IMR-90 (cell line): Measurements from ENCODE around the gene ZNF200. TPM values are rescaled to one million over a fixed set of nuclear protein-coding genes. Genes with fewer than 3 reads are reported as not detected.
A peak's percentile ranks its signal among the peaks of the same experiment; 100 is the strongest.

Source experiments
- ATAC-seq: fragments of 200-7000 bp; cut with Tn5 transposase; 2 replicates; pipeline ENCODE4 v1.9.1; 2020; ENCODE audit warnings: low read depth, mild to moderate bottlenecking, moderate library complexity
- Bru-seq: library from RNA; stranded (reverse); fragments of 400-500 nt; gene quantifications from one replicate; lab custom pipeline; 2021; lab: Mats Ljungman, UMichigan
- BruChase-seq, 2 experiments: library from RNA; stranded (reverse); fragments of 400-500 nt; gene quantifications; one replicate each; lab custom pipeline; 2021; lab: Mats Ljungman, UMichigan
- BruUV-seq: library from RNA; stranded (reverse); fragments of 400-500 nt; replicated peaks from 2 replicates; lab custom pipeline; 2021; lab: Mats Ljungman, UMichigan
- CTCF ChIA-PET: fragments of 300-600 bp; formaldehyde crosslinking; extraction: SDS; loops from one replicate; lab custom pipeline; 2021; ENCODE audit warnings: antibody characterized with exemption; lab: Yijun Ruan, JAX
- POLR2A ChIA-PET: fragments of 300-600 bp; sonication (Branson Sonifier 250); formaldehyde crosslinking; loops from one replicate; lab custom pipeline; 2022; ENCODE audit warnings: antibody characterized with exemption; ENCODE audit not compliant: unreplicated experiment; lab: Charles Lee
- DNase-seq: peaks from one replicate; pipeline ENCODE4 v3.0.0; 2013
- H2AFZ ChIP-seq: replicated peaks from 2 replicates; pipeline ENCODE3; 2013; ENCODE audit warnings: low read length, mild to moderate bottlenecking; ENCODE audit not compliant: poor library complexity
- H2AK5ac ChIP-seq: 2 replicates; pipeline ENCODE4 v1.6.1; 2013; ENCODE audit warnings: low read depth, low read length, inconsistent platforms
- H2AK9ac ChIP-seq: replicated peaks from 2 replicates; pipeline ENCODE3; 2013; ENCODE audit warnings: mild to moderate bottlenecking, low read depth, low read length, moderate library complexity; ENCODE audit not compliant: poor library complexity
- H2BK120ac ChIP-seq: 2 replicates; pipeline ENCODE4 v1.6.1; 2013; ENCODE audit warnings: low read depth, low read length, inconsistent platforms
- H2BK15ac ChIP-seq: 3 replicates; pipeline ENCODE4 v1.6.1; 2013; ENCODE audit warnings: low read depth, low read length, inconsistent platforms
- H2BK20ac ChIP-seq: 2 replicates; pipeline ENCODE4 v1.6.1; 2013; ENCODE audit warnings: low read depth, mild to moderate bottlenecking, inconsistent platforms, low read length, moderate library complexity
- H2BK5ac ChIP-seq: 2 replicates; pipeline ENCODE4 v1.6.1; 2013; ENCODE audit warnings: mild to moderate bottlenecking, low read depth, low read length, inconsistent platforms; ENCODE audit not compliant: poor library complexity, severe bottlenecking
- H3K14ac ChIP-seq: replicated peaks from 2 replicates; pipeline ENCODE4 v1.6.1; 2013; ENCODE audit warnings: low read depth, low read length, inconsistent platforms
- H3K18ac ChIP-seq: 2 replicates; pipeline ENCODE4 v1.6.1; 2013; ENCODE audit warnings: low read depth, low read length, control low read depth
- H3K23ac ChIP-seq: 2 replicates; pipeline ENCODE4 v1.6.1; 2013; ENCODE audit warnings: low read depth, low read length, inconsistent platforms
- H3K27ac ChIP-seq: 2 replicates; pipeline ENCODE4 v1.5.1; 2013; ENCODE audit warnings: mild to moderate bottlenecking, control low read depth, low read length; ENCODE audit not compliant: insufficient read depth
- H3K27me3 ChIP-seq: 2 replicates; pipeline ENCODE4 v1.6.1; 2013; ENCODE audit warnings: low read length; ENCODE audit not compliant: control insufficient read depth, insufficient read depth
- H3K36me3 ChIP-seq: 2 replicates; pipeline ENCODE4 v1.6.1; 2013; ENCODE audit warnings: low read length, mixed read lengths; ENCODE audit not compliant: control insufficient read depth, insufficient read depth
- H3K4ac ChIP-seq: 2 replicates; pipeline ENCODE4 v1.6.1; 2013; ENCODE audit warnings: low read depth, low read length, inconsistent platforms
- H3K4me1 ChIP-seq: 2 replicates; pipeline ENCODE4 v1.6.1; 2013; ENCODE audit warnings: low read length, mixed read lengths; ENCODE audit not compliant: control insufficient read depth, insufficient read depth
- H3K4me2 ChIP-seq: 2 replicates; pipeline ENCODE4 v1.6.1; 2013; ENCODE audit warnings: low read depth, mild to moderate bottlenecking, control low read depth, low read length, moderate library complexity
- H3K4me3 ChIP-seq: 2 replicates; pipeline ENCODE4 v1.5.1; 2013; ENCODE audit warnings: low read depth, mild to moderate bottlenecking, control low read depth, low read length, moderate library complexity; ENCODE audit not compliant: insufficient read depth
- H3K56ac ChIP-seq: 2 replicates; pipeline ENCODE4 v1.6.1; 2013; ENCODE audit warnings: low read length, inconsistent platforms; ENCODE audit not compliant: insufficient read depth; ENCODE audit errors: extremely low read depth
- H3K79me1 ChIP-seq, 2 experiments: 2 replicates each; pipeline ENCODE4 v1.6.1; 2013; ENCODE audit warnings: low read length in 2 of 2, inconsistent platforms in 1 of 2, low read depth in 1 of 2
- H3K9ac ChIP-seq: 2 replicates; pipeline ENCODE4 v1.6.1; 2013; ENCODE audit warnings: low read depth, low read length, control low read depth
- H3K9me1 ChIP-seq: 2 replicates; pipeline ENCODE4 v1.6.1; 2013; ENCODE audit warnings: low read length, inconsistent platforms; ENCODE audit not compliant: insufficient read depth
- H3K9me3 ChIP-seq: 2 replicates; pipeline ENCODE4 v1.6.1; 2013; ENCODE audit warnings: low read length; ENCODE audit not compliant: control insufficient read depth, insufficient read depth
- H4K20me1 ChIP-seq: 2 replicates; pipeline ENCODE4 v1.6.1; 2013; ENCODE audit warnings: low read length, inconsistent platforms; ENCODE audit not compliant: insufficient read depth
- H4K5ac ChIP-seq: 2 replicates; pipeline ENCODE4 v1.6.1; 2013; ENCODE audit warnings: mild to moderate bottlenecking, low read depth, low read length, control low read depth
- H4K8ac ChIP-seq, 2 experiments: 2 replicates each; pipeline ENCODE4 v1.6.1; 2013; ENCODE audit warnings: low read depth in 2 of 2, low read length in 2 of 2, control low read depth in 1 of 2, inconsistent platforms in 1 of 2
- H4K91ac ChIP-seq: 2 replicates; pipeline ENCODE4 v1.6.1; 2013; ENCODE audit warnings: low read depth, low read length, inconsistent platforms; ENCODE audit not compliant: insufficient read depth
- BHLHE40 ChIP-seq: fragments of 150-350 bp; IDR thresholded peaks from 2 replicates; pipeline ENCODE4 v1.6.1; 2016; ENCODE audit warnings: mild to moderate bottlenecking, low read depth, low read length
- CHD1 ChIP-seq: IDR thresholded peaks from 2 replicates; pipeline ENCODE4 v1.6.1; 2012; ENCODE audit warnings: low read depth, low read length, improper control_type of control experiment
- CTCF ChIP-seq: conservative IDR thresholded peaks from 2 replicates; pipeline ENCODE4 v1.5.1; 2012; ENCODE audit warnings: mild to moderate bottlenecking, low read depth, low read length, improper control_type of control experiment
- FOS ChIP-seq: fragments of 150-350 bp; IDR thresholded peaks from 2 replicates; pipeline ENCODE4 v1.6.1; 2016; ENCODE audit warnings: low read depth, low read length
- MAFK ChIP-seq: IDR thresholded peaks from 2 replicates; pipeline ENCODE4 v1.6.1; 2012; ENCODE audit warnings: low read depth, low read length, improper control_type of control experiment
- MAZ ChIP-seq: IDR thresholded peaks from 2 replicates; pipeline ENCODE4 v1.6.1; 2012; ENCODE audit warnings: low read depth, mild to moderate bottlenecking, low read length, improper control_type of control experiment, moderate library complexity, borderline replicate concordance
- MXI1 ChIP-seq: IDR thresholded peaks from 2 replicates; pipeline ENCODE4 v1.6.1; 2012; ENCODE audit warnings: low read depth, mild to moderate bottlenecking, low read length, moderate library complexity, borderline replicate concordance
- POLR2A ChIP-seq: IDR thresholded peaks from 2 replicates; pipeline ENCODE4 v1.6.1; 2012; ENCODE audit warnings: mild to moderate bottlenecking, low read depth, low read length
- RCOR1 ChIP-seq: IDR thresholded peaks from 2 replicates; pipeline ENCODE4 v1.6.1; 2012; ENCODE audit warnings: mild to moderate bottlenecking, low read length, improper control_type of control experiment; ENCODE audit not compliant: insufficient replicate concordance
- WGBS, 2 experiments: methylation state at CpG; one replicate each; pipeline versions ENCODE4 v1.1.5 to v1.1.7; 2013; ENCODE audit warnings: missing lambda C conversion rate in 2 of 2; ENCODE audit not compliant: insufficient read length in 1 of 2; ENCODE audit errors: extremely low coverage in 2 of 2; 5-methylcytosine and 5-hydroxymethylcytosine counted together
- dilution Hi-C: fragments of 300-500 bp; cut with HindIII; formaldehyde crosslinking; loops from one replicate; pipeline ENCODE4 v1.14.3; 2018; ENCODE audit warnings: low sequenced_read_pairs; ENCODE audit not compliant: unreplicated experiment
- in situ Hi-C: fragments of 300-500 bp; cut with MboI; formaldehyde crosslinking; loops from 3 replicates; pipeline ENCODE4 v1.14.3; 2019; ENCODE audit warnings: low sequenced_read_pairs, inconsistent platforms, mixed read lengths
- intact Hi-C: fragments of 100-400 bp; cut with micrococcal nuclease; formaldehyde crosslinking; loops from 2 replicates; pipeline ENCODE4 v1.10.0; 2022
- long read RNA-seq: library from polyadenylated mRNA; unstranded; transcript quantifications from one replicate; pipeline ENCODE4 v2.0.0, GENCODE V29; 2021; ENCODE audit not compliant: unreplicated experiment
- polyA plus RNA-seq, 3 experiments: library from polyadenylated mRNA; depleted of rRNA; stranded (reverse); fragments of >200 nt; gene quantifications; 2 replicates each; pipeline ENCODE4 v1.2.3, GENCODE V29; 2012; ENCODE audit warnings: low replicate concordance in 1 of 3
- total RNA-seq: library from RNA; depleted of rRNA; stranded (reverse); fragments of >200 nt; gene quantifications from 2 replicates; pipeline ENCODE4 v1.2.3, GENCODE V29; 2012; rRNA removed
- TF ChIP-seq, protein P1 (sequence below): fragments of 150-350 bp; IDR thresholded peaks from 2 replicates; pipeline ENCODE4 v1.6.1; 2016; ENCODE audit warnings: low read depth, mild to moderate bottlenecking, low read length, moderate library complexity, borderline replicate concordance

Gene ZNF200, protein sequence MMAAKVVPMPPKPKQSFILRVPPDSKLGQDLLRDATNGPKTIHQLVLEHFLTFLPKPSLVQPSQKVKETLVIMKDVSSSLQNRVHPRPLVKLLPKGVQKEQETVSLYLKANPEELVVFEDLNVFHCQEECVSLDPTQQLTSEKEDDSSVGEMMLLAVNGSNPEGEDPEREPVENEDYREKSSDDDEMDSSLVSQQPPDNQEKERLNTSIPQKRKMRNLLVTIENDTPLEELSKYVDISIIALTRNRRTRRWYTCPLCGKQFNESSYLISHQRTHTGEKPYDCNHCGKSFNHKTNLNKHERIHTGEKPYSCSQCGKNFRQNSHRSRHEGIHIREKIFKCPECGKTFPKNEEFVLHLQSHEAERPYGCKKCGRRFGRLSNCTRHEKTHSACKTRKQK
- total RNA-seq (7.5 and 8.3 TPM in 2 replicates), polyA plus RNA-seq (2012; rRNA removed) (2.8 and 3.7 TPM in 2 replicates), Bru-seq, nascent RNA (percentile 63 among the genes with signal in this experiment), BruChase-seq, experiment 1, labeled RNA remaining after a 6-hour chase (percentile 57 among the genes with signal in this experiment), BruChase-seq, experiment 2, labeled RNA remaining after a 2-hour chase (percentile 53 among the genes with signal in this experiment)
- 1.3 and 1.5 TPM in 2 replicates for polyA plus RNA-seq (2012; cell fraction: cytosol; rRNA removed)
- 3.0 and 5.3 TPM in 2 replicates for polyA plus RNA-seq (2012; cell fraction: nucleus; rRNA removed; ENCODE audit: low replicate concordance)
- long read RNA-seq, partial matches to known transcripts = 2 of 7 reads
- long read RNA-seq, other reads (novel, unspliced or antisense) = 0 of 7 reads

DNA sequence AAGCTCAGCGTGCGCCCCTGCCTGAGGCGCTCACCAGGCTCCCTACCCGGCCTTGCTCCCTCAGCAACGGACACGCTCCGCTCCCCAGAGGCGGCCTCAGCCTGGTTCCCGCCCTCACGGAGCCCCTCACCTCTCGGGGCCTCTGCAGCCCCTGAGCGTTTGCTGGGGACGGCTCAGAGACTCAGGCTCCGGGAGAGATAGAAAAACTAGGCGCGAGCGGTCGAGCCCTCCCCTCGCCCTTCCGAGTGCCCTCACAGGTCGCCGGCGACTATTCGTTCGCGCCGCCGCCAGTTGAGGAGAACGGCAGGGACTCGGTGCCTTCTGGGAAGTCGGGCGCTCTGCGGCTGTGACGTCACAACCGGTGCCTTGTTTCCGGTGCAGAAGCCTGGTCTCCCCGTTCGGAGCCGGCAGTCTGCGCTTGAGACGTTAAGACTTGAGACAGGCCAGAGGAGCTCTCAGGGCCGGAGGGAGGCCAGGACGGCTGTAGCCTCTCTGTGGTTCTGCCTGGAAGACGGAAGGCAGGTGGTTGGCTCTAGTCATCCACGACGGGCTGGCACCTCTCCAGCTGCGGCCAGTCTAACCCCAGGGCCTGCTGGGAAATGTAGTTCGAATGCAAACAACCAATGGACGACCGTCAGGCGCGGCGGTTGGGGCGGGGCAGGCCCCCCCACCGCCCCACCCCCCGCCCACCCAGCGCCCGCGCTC lies at the start of gene ZNF200:
TSS of gene ZNF200 (minus strand) at position 302 of the 705 bp plus-strand sequence. CDS start 1,403 bp downstream, outside the sequence.
- peak within 1 kb of the TSS; percentile 94 for H2BK20ac ChIP-seq
- dilution Hi-C loops (no loop called here), in situ Hi-C loops (no loop called here), intact Hi-C loops (loop anchor here (2.0 kb wide), 1 partner anchor 48 kb away; the partner anchor contains the start of gene ZNF263)
- H3K9me3 ChIP-seq = peaks cover under 1% of the 10 kb centered on the region; the same call in 1 of the 2 replicates
- peak within 1 kb of the TSS; percentile 99 for H3K18ac ChIP-seq
- H3K23ac ChIP-seq = peak within 1 kb of the TSS; percentile 100
- H3K4me2 ChIP-seq = peak within 1 kb of the TSS; percentile 97
- H4K91ac ChIP-seq = peak within 1 kb of the TSS; percentile 99
- H3K4me3 ChIP-seq = peak within 1 kb of the TSS; percentile 95
- H3K27ac ChIP-seq = peak within 1 kb of the TSS; percentile 95
- H3K56ac ChIP-seq = peak within 1 kb of the TSS; percentile 96
- ATAC-seq (peak; percentile 98), DNase-seq (peak; percentile 94)
- peak within 1 kb of the TSS; percentile 71; the same call in 1 of the 2 replicates for H2AK5ac ChIP-seq
- peak within 1 kb of the TSS; percentile 100 for H2BK120ac ChIP-seq
- no TSS peak for BruUV-seq
- peaks cover 3% of the 10 kb centered on the region; the same call in 1 of the 2 replicates for H3K9me1 ChIP-seq
- peak; percentile 3; the same call in 1 of the 2 replicates for TF ChIP-seq MAZ
- TF ChIP-seq BHLHE40 = no peak
- no peak for TF ChIP-seq RCOR1
- TF ChIP-seq MXI1 = peak; percentile 33; the same call in 1 of the 2 replicates
- TF ChIP-seq, protein P1, sequence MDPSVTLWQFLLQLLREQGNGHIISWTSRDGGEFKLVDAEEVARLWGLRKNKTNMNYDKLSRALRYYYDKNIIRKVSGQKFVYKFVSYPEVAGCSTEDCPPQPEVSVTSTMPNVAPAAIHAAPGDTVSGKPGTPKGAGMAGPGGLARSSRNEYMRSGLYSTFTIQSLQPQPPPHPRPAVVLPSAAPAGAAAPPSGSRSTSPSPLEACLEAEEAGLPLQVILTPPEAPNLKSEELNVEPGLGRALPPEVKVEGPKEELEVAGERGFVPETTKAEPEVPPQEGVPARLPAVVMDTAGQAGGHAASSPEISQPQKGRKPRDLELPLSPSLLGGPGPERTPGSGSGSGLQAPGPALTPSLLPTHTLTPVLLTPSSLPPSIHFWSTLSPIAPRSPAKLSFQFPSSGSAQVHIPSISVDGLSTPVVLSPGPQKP = no peak
- no peak for TF ChIP-seq CHD1
- no peak for TF ChIP-seq FOS
- no peak for TF ChIP-seq CTCF
- peak; percentile 73 for TF ChIP-seq POLR2A
- TF ChIP-seq MAFK = no peak
- H3K27me3 ChIP-seq = no peaks in the 10 kb centered on the region
- H3K79me1 ChIP-seq = peaks cover 22 to 27% of the 10 kb centered on the region in 2 experiments
- H2AK9ac ChIP-seq = peak within 1 kb of the TSS; percentile 94
- H3K36me3 ChIP-seq = peaks cover 20% of the 10 kb centered on the region
- peak within 1 kb of the TSS; percentile 86; the same call in 2 of the 3 replicates for H2BK15ac ChIP-seq
- H4K8ac ChIP-seq = peak within 1 kb of the TSS; percentile 75 to 98
- CTCF ChIA-PET = no interaction called here
- peak within 1 kb of the TSS; percentile 100 for H3K14ac ChIP-seq
- peak within 1 kb of the TSS; percentile 100 for H2AFZ ChIP-seq
- H4K20me1 ChIP-seq = no peaks in the 10 kb centered on the region
- H4K5ac ChIP-seq = peak within 1 kb of the TSS; percentile 100
- peak within 1 kb of the TSS; percentile 100 for H3K4ac ChIP-seq
- 1% methylated on average over 27 of the region's 59 CpGs; no CpG with 5 or more reads in 1 of the 2 experiments for WGBS, 2 experiments
- H3K9ac ChIP-seq = peak within 1 kb of the TSS; percentile 96
- peak within 1 kb of the TSS; percentile 98 for H2BK5ac ChIP-seq
- POLR2A ChIA-PET = no interaction called here
- no peaks in the 10 kb centered on the region for H3K4me1 ChIP-seq
